OCI-LY7 (cell line): ENCODE measurements around the gene CBFA2T2.

Source experiments
- CTCF ChIP-seq: fragments of 200-600 bp; sonication (generic); conservative IDR thresholded peaks from 2 replicates; pipeline ENCODE4 v1.5.1; 2014; ENCODE audit warnings: mild to moderate bottlenecking, antibody characterized with exemption, low read length, moderate library complexity, mixed read lengths
- EZH2phosphoT487 ChIP-seq: fragments of 200-600 bp; sonication (generic); IDR thresholded peaks from 2 replicates; pipeline ENCODE4 v1.6.1; 2018; ENCODE audit warnings: low read depth, borderline replicate concordance, mild to moderate bottlenecking, mixed run types, antibody characterized with exemption, low read length, moderate library complexity, mixed read lengths

- no peak for TF ChIP-seq CTCF
- no peak for TF ChIP-seq EZH2phosphoT487
Observed at GRCh38 chr20:33649201-33649681, 159.3 kb downstream of the CBFA2T2 start.
